GM12864 (cell line): Measurements from ENCODE around the gene BTBD9.
"Not testable (repeated sequence)": the region's sequence is repeated elsewhere in the genome, so short reads cannot be mapped to it uniquely, and the experiment has no call there.

ENCODE experiments used
- DNase-seq: peaks from one replicate; pipeline ENCODE4 v3.0.0-alpha.2; 2011; ENCODE audit warnings: low read depth
- H3K4me3 ChIP-seq: 2 replicates; pipeline ENCODE4 v1.5.1; 2011; ENCODE audit warnings: mild to moderate bottlenecking, low read depth, low read length, control low read depth
- CTCF ChIP-seq: IDR thresholded peaks from 2 replicates; pipeline ENCODE4 v1.5.1; 2011; ENCODE audit warnings: low read depth, mild to moderate bottlenecking, moderate library complexity, low read length, control low read depth, inconsistent platforms; ENCODE audit errors: missing control alignments

Gene BTBD9

DNA sequence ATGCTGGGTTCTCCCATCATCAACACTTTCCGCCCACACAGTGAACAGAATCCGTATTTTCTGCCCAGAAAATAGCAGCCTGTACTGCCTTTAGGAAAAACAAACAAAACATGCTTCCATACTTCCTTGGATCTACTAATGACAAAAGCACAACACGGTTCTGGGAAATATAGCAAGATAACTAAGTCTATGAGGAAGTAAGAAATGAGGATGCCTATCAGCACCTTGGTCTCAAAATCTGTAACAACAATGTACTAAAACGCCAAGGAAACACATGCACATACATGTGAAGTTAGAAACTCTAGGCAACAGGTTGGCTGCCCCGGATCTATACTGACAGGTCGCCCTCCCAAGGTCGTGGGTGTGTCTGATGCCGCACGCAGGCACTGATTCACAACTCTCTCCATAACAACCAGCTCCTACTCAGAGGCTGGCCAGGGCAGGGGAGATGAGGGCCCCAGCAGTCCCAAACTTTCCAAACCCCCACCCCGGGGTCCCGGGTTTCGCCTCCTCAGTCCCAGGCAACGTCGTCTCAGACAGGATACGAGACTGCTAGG lies 710 bp downstream of the BTBD9 start:
- no peak for TF ChIP-seq CTCF
- DNase-seq, result no peak
- H3K4me3 ChIP-seq, result peak overlapping the region; percentile 89

GRCh38 chr6:38637756-38638155 lies 2.0 kb downstream of the BTBD9 start:
- TF ChIP-seq CTCF, result no peak
- DNase-seq, result no peak
- H3K4me3 ChIP-seq, result no peak overlapping the region

GRCh38 chr6:38636027-38636426 lies 3.7 kb downstream of the BTBD9 start:
- no peak overlapping the region for H3K4me3 ChIP-seq
- TF ChIP-seq CTCF, result no peak
- no peak for DNase-seq

DNA sequence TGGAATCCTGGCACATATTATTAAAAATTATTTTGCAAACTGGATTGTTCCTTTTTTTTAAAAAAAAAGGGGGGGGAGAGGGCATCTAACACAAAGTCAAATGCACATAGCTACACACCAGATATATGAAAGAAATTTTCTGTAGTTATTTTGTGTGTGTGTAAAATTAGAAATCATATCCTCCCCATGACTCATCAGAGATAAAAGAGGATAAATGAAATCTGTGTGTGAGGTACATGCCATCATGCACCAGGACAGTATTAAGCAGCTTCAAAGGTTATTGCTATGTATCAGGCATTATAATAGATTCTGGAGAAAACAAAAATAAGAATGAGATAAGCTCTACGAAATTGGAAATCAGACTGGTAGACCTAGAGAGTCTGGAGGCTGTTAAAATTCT lies 5.2 kb downstream of the BTBD9 start:
- TF ChIP-seq CTCF, result no peak
- no peak overlapping the region for H3K4me3 ChIP-seq
- no peak for DNase-seq

- DNase-seq, result no peak
- TF ChIP-seq CTCF, result no peak
- H3K4me3 ChIP-seq, result no peak overlapping the region
These were observed 7.2 kb downstream of the BTBD9 start for GRCh38 chr6:38632490-38632889.

DNA sequence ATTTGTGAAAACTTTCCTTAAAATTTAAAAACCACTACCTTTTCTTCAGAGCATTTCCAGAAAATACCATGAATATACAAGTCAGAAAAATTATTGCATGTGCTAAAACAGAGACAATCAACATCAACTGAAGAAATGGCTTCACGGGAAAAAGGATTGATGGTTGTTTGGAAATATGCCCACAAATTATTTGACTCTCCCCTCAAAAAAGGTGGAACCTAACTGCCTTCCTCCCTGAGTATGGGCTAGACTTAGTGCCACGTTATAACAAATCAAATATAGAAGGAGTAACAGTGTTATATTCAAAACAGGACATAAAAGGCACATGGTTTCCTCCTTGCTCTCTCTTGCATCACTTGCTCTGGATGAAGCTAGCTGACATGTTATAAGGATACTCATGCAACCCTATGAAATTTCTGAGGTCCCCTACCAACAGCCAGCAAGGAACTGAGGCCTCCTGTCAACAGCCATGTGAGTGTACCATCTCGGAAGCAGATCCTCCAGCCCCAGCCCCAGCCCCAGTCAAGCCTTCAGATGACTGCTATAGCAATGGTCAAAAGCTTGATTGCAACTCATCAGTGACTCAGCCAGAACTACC lies 8.4 kb downstream of the BTBD9 start:
- TF ChIP-seq CTCF, result no peak
- DNase-seq, result no peak
- H3K4me3 ChIP-seq, result no peak overlapping the region

- no peak overlapping the region for H3K4me3 ChIP-seq
- TF ChIP-seq CTCF, result no peak
- no peak for DNase-seq
These were observed 14.5 kb downstream of the BTBD9 start for GRCh38 chr6:38625217-38625616.

GRCh38 chr6:38619342-38619741 lies 20.4 kb downstream of the BTBD9 start:
- not testable (repeated sequence) for H3K4me3 ChIP-seq, DNase-seq

DNA sequence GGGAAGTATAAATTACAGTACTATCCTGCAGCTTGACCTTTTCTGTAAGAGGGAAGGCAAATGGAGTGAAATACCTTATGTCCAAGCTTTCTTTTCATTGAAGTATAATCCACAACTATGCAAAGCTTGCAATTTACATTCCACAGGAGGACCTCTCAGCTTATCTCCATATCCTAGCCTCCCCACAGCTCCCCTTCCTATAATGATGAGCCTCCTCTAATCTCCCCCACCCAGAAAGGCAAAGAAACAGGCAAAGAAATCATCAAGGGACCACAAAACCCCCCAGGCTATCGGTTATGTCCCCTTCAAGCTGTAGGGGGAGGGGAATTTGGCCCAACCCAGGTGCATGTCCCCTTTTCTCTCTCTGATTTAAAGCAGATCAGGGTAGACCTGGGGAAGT lies 21.4 kb downstream of the BTBD9 start:
- not testable (repeated sequence) for H3K4me3 ChIP-seq, DNase-seq
